Cardiac muscle cell (in vitro differentiated cells and primary cell): ENCODE data around the gene OPN1SW. TPM values are rescaled to one million over a fixed set of nuclear protein-coding genes. Genes with fewer than 3 reads are reported as not detected.

Source experiments
- DNase-seq, 2 donors: peaks; one replicate each; pipeline versions ENCODE4 v3.0.0 to v3.0.0-alpha.2; 2010 to 2017; ENCODE audit warnings: low read depth in 1 of 2, low spot score in 1 of 2
- H3K27ac ChIP-seq: fragments of 200-600 bp; sonication (generic); 2 replicates; pipeline ENCODE4 v1.5.1; 2016
- H3K27me3 ChIP-seq: fragments of 200-600 bp; sonication (generic); 2 replicates; pipeline ENCODE4 v1.6.0; 2016; ENCODE audit warnings: control low read depth
- H3K36me3 ChIP-seq: fragments of 200-600 bp; sonication (generic); 2 replicates; pipeline ENCODE4 v1.5.1; 2016; ENCODE audit warnings: control low read depth
- H3K4me1 ChIP-seq: fragments of 200-600 bp; sonication (generic); 2 replicates; pipeline ENCODE4 v1.8.1; 2017; ENCODE audit warnings: low read depth, mild to moderate bottlenecking, mixed run types
- H3K4me3 ChIP-seq: fragments of 200-600 bp; sonication (generic); 2 replicates; pipeline ENCODE4 v1.5.1; 2016; ENCODE audit warnings: mild to moderate bottlenecking
- H3K9me3 ChIP-seq: fragments of 200-600 bp; sonication (generic); 2 replicates; pipeline ENCODE4 v1.5.1; 2017; ENCODE audit warnings: low read depth, mild to moderate bottlenecking, control low read depth
- CTCF ChIP-seq: IDR thresholded peaks from 2 replicates; pipeline ENCODE4 v1.5.1; 2012; ENCODE audit warnings: low read depth, mild to moderate bottlenecking, low read length
- polyA plus RNA-seq: library from polyadenylated mRNA; unstranded; fragments of >200 nt; fragmentation: Nextera tagmentation; extraction: Ambion mirVana; gene quantifications from 2 replicates; pipeline ENCODE4 v1.2.1, GENCODE V29; 2016
- total RNA-seq: library from RNA; depleted of rRNA; stranded (reverse); fragments of >200 nt; gene quantifications from 2 replicates; pipeline ENCODE4 v1.2.3, GENCODE V29; 2016

Gene OPN1SW
- total RNA-seq (not detected in 2 replicates), polyA plus RNA-seq (0.74 and 2.1 TPM in 2 replicates)

- Histone ChIP-seq H3K4me1 (no peaks in the 10 kb centered on the region), H3K27ac (peak within 1 kb of the TSS; percentile 30), H3K36me3 (peaks cover 8% of the 10 kb centered on the region), H3K4me3 (no peak within 1 kb of the TSS), H3K27me3 (no peaks in the 10 kb centered on the region), H3K9me3 (no peaks in the 10 kb centered on the region)
- no peak for DNase-seq
- no peak for TF ChIP-seq CTCF
These were observed at the start of gene OPN1SW for GRCh38 chr7:128775744-128776474. OPN1SW (minus strand) TSS chr7:128775794; CDS start chr7:128775781, 13 bp downstream.

- no peak for DNase-seq
These were observed 46.1 kb upstream of the OPN1SW start for GRCh38 chr7:128821724-128822123.

GRCh38 chr7:128818694-128819093, 43.1 kb upstream of the OPN1SW start:
- no peak for DNase-seq
- H3K4me1 ChIP-seq = peaks cover 9% of the 10 kb centered on the region
- no peaks in the 10 kb centered on the region for H3K36me3 ChIP-seq
- H3K9me3 ChIP-seq = no peaks in the 10 kb centered on the region
- no peak for TF ChIP-seq CTCF
- no peak overlapping the region for H3K27ac ChIP-seq
- no peaks in the 10 kb centered on the region for H3K27me3 ChIP-seq
- H3K4me3 ChIP-seq = no peak overlapping the region

More at GRCh38 chr7:128821724-128822123, 46.1 kb upstream of the OPN1SW start:
- H3K4me1 ChIP-seq = peaks cover 20% of the 10 kb centered on the region
- H3K9me3 ChIP-seq = no peaks in the 10 kb centered on the region
- no peaks in the 10 kb centered on the region for H3K27me3 ChIP-seq
- TF ChIP-seq CTCF = no peak
- no peak overlapping the region for H3K4me3 ChIP-seq
- H3K27ac ChIP-seq = no peak overlapping the region
- H3K36me3 ChIP-seq = no peaks in the 10 kb centered on the region

- H3K27me3 ChIP-seq = no peaks in the 10 kb centered on the region
- H3K4me1 ChIP-seq = peaks cover 19% of the 10 kb centered on the region
- H3K4me3 ChIP-seq = no peak overlapping the region
- H3K36me3 ChIP-seq = no peaks in the 10 kb centered on the region
- no peak for DNase-seq
- TF ChIP-seq CTCF = no peak
- H3K27ac ChIP-seq = no peak overlapping the region
- H3K9me3 ChIP-seq = no peaks in the 10 kb centered on the region
These were observed 39.8 kb upstream of the OPN1SW start for GRCh38 chr7:128815289-128815942.

- no peaks in the 10 kb centered on the region for H3K36me3 ChIP-seq
- no peaks in the 10 kb centered on the region for H3K27me3 ChIP-seq
- peaks cover 19% of the 10 kb centered on the region for H3K4me1 ChIP-seq
- no peak overlapping the region for H3K4me3 ChIP-seq
- H3K9me3 ChIP-seq = no peaks in the 10 kb centered on the region
- DNase-seq = no peak
- no peak for TF ChIP-seq CTCF
- no peak overlapping the region for H3K27ac ChIP-seq
These were observed 38.9 kb upstream of the OPN1SW start for GRCh38 chr7:128814499-128814898.
